GM12874 (cell line): ENCODE measurements around the gene KCNMA1.

Source experiments
- CTCF ChIP-seq: IDR thresholded peaks from 2 replicates; pipeline ENCODE4 v1.5.1; 2011; ENCODE audit warnings: low read depth, mild to moderate bottlenecking, control low read depth, low read length, moderate library complexity; ENCODE audit not compliant: insufficient read depth

KCNMA1 gene

DNA sequence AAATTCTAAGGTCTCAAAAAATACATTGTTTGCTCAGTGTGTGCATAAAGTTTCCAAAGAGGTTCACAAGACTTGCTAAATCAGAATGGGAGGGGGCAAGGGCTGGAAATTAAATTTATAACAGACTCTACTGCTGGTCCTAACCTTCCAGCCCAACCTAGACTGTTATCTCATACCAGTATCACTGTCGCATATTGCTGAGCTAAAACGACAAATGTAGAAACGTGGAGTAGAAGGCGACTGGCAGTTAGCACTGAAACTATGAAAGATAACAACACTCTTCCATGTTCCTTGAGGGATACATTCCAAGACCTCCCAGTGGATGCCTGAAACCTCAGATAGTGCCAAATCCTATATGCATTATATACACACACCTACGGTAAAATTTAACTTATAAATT is 514.3 kb downstream of the KCNMA1 start:
- TF ChIP-seq CTCF: no peak

DNA sequence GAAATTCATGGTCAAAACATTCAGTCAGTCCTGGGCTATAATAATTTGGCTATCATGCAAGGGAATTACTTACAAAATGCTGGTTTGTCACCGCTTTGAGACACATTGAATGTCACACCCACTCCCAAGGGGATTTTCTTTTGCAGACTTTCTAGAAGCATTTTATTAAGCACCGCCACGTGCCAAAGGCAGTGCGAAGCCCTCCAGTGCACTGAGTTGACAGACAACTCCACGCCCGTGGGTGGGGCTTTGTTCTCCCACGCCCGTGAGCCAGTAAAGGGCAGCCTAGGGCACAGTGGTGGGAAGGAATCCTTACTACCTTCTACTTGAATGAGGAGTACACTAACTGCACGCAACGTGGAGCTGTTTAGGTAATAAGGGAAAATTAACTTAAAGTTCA is 515.8 kb downstream of the KCNMA1 start:
- TF ChIP-seq CTCF: no peak

GRCh38 chr10:77120666-77121376 is 516.8 kb downstream of the KCNMA1 start:
- TF ChIP-seq CTCF: no peak

DNA sequence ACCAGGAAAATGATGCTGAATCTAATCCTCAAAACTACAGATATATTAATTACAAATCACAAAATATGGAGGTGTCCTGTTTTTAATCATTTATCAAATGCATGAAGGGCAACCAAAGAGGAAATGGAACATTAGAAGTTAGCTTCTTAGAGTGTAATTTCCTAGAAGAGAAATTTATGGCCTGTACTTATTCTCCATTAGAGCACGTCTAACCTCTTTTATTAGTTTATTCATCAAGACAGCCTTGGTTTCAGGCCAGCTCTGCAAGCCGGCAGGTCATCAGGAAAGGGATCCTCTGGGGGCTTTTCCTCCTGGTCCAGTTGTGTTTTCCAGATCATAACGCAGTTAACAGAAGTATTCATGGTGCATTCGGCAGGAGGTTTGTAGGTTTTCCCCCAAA is 517.6 kb downstream of the KCNMA1 start:
- TF ChIP-seq CTCF: no peak

DNA sequence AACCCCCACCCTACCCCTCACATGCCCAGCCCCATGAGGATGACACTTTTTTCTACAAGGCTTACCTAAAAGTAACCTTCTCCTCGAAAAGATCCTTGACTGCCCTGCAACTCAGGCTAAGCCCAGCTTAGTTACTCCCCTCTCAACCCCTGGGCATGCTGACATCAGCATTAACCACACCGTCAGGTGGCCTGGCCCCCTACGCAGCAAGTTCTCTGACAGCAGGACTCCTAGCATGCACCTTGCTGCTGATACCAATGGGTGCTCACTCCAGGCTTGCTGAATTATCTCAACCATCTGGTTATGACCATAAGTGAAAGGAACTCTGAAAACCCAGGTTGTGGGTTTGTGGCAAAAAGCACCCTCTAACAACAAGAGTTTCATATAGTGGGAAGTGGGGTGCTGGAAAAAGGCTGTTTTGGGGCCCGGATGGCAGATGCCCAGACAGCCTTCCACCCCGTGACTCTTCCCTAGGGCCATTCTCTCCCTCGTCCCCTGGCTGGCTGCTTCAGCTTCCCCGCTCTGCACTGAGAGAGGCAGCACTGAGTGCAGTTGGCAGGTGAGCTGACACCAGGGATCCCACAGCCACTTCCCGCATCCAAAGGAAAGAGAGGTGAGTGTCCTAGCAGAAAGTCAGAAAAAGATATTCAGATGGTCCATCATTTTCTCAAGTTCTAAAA is 518.9 kb downstream of the KCNMA1 start:
- TF ChIP-seq CTCF: no peak

DNA sequence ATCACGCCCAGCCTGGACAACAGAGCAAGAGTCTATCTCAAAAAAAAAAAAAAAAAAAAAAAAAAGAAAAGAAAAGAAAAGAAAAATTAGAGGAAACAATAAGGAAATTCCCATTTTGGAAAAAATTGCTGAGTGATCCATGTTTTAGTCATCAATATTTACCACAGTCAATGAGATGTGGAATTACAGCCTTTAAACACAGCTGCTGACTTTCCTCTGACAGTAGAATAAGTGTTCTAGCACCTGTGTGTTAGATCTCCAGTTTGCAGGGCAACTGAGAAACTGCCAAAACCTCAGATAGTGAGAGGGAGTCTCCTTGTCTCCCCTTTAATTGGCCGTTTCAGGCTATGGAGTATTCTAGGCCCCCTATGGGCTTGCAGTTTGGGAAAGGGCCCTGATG is 520.1 kb downstream of the KCNMA1 start:
- TF ChIP-seq CTCF: no peak

- no peak for TF ChIP-seq CTCF
Measured at GRCh38 chr10:77116904-77117303, 520.7 kb downstream of the KCNMA1 start.
